GM12873 (cell line): ENCODE measurements around the gene GYS2.

Source experiments
- CTCF ChIP-seq: IDR thresholded peaks from 2 replicates; pipeline ENCODE4 v1.5.1; 2012; ENCODE audit warnings: low read depth, mild to moderate bottlenecking, moderate library complexity, low read length, control low read depth; ENCODE audit not compliant: insufficient read depth; ENCODE audit errors: missing control alignments

Gene GYS2

DNA sequence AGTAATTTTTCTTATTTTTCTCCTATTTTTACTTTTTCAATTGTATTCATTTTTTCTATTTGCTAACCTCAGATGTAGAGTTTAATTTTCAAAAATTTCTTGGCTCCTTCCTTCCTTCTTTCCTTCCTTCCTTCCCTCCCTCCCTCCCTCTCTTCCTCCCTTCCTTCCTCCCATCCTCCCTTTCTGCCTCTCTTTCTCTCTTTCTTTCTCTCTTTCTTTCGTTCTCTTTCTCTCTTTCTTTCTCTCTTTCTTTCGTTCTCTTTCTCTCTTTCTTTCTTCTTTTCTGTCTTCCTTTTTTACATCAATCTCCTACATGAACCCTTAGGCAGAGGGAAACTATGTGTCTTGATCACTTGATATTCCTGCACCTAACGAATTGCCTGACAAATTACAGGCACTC is 12.4 kb upstream of the GYS2 start:
- no peak for TF ChIP-seq CTCF

- TF ChIP-seq CTCF: no peak
Measured at GRCh38 chr12:21615431-21615830, 10.8 kb upstream of the GYS2 start.

GRCh38 chr12:21614506-21614905 is 9.9 kb upstream of the GYS2 start:
- no peak for TF ChIP-seq CTCF

- TF ChIP-seq CTCF: no peak
Measured at GRCh38 chr12:21613931-21614330, 9.3 kb upstream of the GYS2 start.

GRCh38 chr12:21608196-21608595 is 3.5 kb upstream of the GYS2 start:
- TF ChIP-seq CTCF: no peak

GRCh38 chr12:21607701-21608100 is 3.1 kb upstream of the GYS2 start:
- peak; percentile 6 for TF ChIP-seq CTCF

GRCh38 chr12:21606175-21606574 is 1.5 kb upstream of the GYS2 start:
- no peak for TF ChIP-seq CTCF
